Germinal center (tissue), 1 donor: ENCODE results near the gene GHR.

Experiments
- DNase-seq: peaks from one replicate; pipeline ENCODE4 v3.0.0; 2012; ENCODE audit warnings: mixed read lengths, low spot score

Gene GHR

DNA sequence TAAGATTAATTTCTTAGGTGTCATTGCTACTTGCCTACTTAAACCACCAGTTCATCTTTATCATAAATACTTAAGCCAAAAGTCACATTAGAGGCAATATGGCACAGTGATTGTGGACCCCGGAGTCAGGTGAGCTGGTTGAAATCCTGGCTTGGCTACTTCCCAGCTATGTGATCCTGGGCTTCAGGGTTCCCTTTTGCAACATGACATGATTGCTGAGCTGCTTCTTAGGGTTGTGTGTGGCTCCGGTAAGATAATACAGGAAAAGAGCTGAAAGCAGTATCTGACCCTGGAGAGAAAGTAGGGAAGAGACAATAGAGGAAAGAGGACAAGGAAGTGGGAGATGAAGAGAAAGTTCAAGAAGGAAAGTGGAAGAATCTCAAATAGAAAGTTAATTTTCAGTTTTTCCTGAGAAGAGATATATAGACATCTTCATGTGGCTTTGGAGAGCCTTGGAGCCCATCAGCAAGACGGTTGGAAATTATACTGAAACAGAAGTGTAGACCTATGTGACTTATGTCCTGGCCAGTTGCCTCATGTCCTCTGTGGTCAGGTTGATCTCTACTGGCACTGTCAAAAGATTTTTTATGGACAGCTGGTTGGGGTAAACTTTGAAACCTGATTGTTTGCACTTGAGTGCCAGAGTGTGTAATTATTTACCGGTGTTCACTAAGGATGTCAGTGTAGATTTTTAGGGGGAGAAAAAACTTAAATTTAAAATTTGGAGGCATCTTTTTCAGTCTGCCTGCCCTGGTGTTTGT, 93.2 kb downstream of the GHR start:
- no peak for DNase-seq

DNA sequence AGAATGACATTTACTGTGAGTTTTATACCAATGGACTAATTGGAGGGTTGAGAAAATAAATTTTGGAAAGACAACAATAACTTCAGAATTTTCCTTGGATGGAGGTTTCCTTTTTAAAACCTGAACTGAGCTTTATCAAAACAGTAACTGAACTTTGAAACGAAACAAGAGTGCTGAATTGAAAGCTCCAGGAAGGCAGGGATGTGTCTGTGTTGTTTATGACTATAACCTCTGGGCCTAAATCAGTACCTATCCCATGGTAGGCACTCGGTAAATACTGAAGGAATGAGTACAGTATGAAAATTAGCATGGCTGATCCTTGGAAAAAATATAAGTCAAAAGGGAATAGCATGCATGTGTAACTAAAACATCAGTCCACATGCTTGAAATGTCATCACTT, 93.9 kb downstream of the GHR start:
- no peak for DNase-seq

DNA sequence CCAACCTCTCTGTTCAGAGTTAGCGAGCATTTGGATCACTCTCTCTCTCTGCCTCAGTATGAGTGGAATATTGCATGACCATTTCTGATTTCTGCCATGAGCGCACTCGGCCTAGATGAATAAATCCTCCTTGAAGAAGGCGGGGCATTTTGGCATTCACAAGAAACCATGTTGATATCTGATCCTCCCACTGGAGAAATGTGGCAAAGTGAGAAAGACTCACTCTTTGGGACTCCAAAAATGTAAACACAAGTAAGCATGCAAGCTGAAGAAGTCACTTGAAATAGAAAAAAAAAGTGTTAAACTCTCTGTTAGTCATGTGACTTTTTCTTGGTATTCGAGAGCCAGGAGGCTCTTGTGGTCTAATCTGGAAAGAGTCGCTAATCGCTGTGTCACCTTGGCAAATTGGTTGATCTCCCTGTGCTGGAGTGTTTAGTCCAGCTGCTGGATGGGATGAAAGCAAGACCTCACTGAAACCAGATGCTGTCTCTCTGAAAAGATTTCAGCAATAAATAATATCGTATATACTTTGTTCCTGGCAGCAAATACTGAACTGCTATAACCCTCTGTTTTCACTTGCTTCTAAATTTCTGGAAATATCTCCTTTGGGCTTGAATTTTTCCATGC, 95.5 kb downstream of the GHR start:
- DNase-seq = no peak

DNA sequence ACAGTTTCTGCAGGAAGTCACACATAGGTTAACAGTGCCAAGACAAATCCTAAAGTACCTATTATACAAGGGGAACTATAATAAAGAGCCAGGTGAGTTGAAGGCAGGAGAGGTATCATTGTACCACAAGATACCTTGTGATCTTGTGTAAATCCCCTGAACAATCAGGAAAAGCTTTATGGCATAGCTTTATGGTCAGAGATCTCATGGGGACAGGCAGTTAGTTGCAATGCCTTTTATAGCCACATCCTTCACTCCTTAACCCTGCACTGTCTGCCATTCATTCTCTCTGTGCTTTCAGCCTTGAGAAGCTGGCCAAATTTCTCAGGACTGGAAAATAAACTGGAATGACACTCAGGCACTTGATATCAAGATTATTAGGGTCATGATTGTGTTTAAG, 97.0 kb downstream of the GHR start:
- DNase-seq = no peak

DNA sequence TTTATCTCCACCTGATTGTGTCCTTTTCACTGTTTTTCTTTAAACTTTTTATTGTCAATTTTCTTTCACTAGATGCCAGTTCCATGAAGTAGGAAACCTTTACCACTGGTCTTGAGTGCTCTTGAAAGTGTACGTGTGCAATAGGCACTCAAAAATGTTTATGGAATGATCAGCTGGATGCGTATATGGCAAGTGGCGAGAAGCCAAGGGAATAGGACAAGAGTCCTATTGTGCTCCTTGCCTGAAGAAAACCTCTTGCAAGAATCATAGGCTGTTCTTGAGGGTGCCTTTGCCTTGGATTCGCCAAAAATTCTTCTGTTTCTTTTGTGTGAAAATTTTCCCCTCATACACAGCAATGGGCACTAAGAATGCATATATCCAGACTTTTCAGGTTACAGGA, 97.7 kb downstream of the GHR start:
- no peak for DNase-seq

DNA sequence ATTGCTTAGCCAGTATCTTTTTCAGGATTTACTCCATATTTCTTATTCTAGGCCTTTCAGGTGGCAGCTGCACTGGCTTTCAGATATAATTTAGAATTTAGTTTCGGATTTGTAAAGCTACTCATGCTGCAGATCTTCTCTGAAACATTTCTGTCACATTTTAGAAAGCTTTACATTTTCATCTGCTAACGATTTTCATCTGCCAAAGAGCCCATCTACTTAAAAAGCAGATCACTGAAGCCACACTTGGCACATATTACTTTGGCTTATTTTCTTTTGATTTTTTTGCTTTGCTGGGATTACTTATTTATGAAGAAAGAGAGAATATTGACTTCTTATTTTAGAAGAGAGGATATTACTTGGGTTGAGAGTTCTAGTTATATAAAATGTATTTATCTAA, 98.2 kb downstream of the GHR start:
- no peak for DNase-seq

DNA sequence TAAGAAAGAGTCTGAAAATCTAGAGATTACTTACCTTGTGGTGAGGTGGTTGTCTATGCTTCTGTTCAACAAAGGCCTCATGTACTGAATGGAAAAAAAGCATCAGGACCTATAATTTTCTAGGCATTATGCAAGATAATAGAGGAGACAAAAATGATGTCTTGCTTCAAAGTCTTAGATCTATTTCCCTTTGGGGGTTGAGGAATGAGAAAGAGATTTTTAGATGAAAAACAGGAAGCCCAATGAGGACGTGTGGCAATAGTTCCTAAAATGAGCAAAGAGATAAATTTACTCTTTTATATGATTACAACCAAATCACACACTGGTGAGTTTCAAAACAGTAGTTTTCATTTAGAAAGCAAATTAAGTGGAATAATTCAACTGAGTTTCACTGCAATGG, 99.5 kb downstream of the GHR start:
- DNase-seq = no peak

DNA sequence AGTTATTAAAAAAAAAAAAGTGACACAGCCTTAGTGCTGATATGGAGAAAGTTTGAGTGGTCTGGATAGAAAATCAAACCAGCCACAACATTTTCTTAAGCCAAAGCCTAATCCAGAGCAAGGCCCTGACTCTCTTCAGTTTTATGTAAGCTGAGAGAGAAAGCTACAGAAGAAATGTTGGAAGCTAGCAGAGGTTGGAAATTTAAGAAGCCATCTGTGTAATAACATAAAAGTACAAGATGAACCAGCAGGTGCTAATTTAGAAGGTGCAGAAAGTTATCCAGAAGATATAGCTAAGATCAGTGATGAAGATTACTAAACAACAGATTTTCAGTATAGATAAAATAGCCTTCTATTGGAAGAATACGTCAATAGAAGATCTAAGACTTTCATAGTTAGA, 102.9 kb downstream of the GHR start:
- no peak for DNase-seq

DNA sequence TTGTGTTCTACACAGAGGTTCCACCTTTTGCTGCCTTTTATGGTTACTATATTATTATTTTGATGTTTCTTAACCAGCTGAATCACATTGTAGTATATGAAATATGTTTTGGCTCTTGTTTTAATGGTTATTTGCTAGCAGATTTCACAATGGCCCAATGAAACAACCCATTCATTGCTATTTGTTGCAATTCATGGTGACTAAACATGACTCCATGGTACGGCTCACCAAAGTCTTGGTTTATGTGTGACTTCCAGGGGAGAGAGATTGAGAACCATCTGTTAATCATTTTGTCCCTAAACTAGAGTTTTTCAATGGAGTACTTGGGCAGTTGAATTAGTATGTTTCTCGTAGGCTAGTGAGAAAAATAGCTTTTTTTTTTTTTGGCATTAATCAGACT, 108.4 kb downstream of the GHR start:
- DNase-seq = no peak

DNA sequence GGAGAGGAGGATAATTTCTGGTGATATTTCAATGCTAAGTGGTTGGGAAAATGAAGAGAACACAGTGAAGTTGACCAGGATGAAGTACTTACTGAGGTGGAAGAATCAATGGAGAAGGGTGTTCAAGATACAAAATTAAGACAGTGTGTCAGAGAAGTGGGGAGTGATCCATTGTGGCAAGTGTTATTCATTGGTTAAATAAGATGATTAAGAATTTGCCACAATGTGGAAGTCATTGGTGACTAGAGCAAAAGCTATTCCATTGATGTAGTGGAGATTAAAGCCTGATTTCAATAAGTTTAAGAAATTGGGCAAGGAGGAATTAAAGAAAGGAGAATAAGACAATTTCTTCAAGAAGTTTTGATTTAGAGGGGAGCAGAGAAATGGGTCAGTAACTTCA, 118.9 kb downstream of the GHR start:
- no peak for DNase-seq

DNA sequence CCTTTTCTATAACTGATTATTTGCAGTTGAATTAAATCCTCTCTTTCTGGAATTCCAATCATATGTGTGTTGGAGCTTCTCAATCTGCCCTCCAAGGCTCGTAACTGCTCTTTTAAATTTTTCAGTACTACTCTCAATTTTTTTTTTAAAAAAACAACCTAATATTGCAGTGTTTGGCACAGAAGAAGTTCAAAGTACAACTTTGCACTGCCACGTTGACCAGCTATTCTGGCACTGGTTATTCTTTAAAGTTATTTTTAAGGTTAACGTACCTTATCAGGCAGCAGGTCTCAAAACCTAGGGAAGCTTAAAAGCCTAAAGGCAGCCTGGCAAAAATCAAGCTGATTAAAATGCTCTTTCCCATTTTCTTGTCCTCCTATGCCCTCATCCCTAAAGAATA, 120.5 kb downstream of the GHR start:
- DNase-seq = no peak

DNA sequence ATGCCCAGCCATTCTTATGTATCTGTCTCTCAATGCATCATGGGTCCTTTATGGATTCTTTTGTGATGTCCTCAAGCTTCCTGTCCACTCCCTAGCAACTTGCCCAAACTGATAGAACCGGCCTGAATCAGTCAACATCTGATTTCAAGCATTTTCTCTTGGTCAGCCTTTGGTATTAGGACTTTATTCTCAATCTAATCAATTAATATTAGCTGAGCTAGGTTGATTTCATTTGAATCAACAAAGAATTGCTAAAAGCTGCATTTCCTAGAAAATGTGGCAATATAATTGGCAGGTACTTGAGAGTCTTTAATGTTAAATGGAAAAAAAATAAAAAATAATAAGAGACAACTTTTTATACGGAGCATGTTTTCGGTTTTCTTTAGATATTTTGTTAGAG, 121.8 kb downstream of the GHR start:
- no peak for DNase-seq

DNA sequence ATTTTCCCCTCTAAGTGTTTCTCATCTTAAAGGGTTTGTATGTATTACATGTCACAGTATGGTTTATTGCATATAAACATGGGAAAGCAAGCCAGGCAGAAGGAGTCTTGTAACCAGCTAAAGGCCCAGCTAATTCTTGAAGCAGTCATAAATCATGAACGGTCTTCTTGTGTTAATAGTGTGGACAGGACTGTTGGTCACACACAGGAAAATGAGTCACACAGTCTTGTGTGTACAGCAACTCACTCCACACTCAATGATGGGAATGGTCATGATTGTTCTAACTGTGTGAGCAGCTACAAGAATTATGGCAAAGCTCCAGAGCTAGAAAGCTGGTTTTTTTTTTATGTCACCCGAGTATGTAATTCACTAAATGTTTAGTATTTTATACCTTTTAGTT, 123.9 kb downstream of the GHR start:
- DNase-seq = no peak

DNA sequence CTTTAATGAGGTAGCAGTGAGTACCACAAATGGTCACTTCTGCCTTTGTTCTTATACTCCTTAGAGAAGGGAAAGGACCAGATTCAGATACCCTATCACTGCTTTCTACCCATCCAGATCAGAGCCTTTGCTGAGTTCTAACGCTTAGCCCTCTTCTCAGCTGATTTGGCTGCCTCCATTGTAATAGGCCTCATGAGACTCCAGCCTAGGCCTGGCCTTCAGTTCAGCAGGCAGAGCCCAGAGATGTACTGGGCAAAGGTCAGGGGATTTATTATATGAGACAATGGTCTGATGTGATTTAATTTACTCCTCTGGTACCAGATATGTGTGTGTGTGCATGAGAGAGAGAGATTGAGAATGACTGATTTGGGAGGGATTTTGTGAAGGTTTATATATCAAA, 124.7 kb downstream of the GHR start:
- DNase-seq = no peak

DNA sequence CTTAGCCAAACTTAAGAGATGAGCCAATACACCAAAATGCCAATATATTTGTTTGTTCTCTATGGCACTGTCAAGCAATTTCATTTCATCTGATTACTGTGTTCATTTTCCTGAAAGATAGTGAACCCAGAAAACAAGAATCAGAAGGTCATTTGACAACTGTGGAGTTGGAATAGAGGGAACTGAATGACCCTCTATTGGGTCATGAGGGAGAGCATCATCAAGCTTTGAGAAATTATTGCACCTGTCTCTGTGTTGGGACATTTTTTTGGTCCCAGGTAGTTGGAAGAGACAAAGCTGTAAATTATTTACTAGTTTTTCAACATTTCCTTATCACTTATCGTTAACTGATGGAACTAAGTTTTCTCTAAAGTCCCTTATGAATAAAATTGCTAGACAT, 129.4 kb downstream of the GHR start:
- DNase-seq = no peak

DNA sequence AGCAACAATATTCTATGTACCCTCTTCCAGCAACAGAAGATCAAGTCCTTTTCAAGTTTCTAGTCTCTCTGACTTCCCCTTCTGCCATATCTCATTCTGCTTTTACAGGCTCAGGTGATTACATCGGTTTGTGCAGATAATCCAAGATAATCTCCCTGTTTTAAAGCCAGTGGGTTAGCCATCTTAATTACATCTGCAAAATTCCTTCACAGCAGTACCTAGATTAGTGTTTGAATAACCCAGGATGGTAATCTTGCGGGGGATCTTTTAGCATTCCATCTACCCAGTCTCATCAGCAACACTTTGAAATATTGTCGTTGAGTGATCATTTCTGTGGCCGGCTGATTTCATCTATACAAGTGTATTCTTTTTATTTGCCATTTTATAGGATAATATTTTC, 130.2 kb downstream of the GHR start:
- no peak for DNase-seq

DNA sequence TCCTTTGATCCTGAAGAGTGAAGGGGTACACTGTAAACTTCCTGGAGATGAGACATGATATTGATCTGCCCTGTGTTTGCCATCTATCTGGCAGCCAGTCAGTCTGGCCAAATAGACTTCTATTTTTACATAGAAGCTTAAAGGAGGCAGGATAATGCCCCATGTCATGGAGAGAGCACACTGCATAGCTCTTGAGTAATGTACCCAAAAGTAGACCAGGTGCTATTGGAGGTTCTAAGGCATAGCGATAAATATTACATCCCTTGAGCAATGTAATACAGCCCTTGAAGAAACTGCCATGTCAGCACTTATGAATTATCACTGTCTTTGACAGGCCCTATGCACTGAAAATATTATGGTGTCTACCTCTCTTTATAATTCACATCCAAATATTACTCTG, 131.8 kb downstream of the GHR start:
- DNase-seq = no peak

DNA sequence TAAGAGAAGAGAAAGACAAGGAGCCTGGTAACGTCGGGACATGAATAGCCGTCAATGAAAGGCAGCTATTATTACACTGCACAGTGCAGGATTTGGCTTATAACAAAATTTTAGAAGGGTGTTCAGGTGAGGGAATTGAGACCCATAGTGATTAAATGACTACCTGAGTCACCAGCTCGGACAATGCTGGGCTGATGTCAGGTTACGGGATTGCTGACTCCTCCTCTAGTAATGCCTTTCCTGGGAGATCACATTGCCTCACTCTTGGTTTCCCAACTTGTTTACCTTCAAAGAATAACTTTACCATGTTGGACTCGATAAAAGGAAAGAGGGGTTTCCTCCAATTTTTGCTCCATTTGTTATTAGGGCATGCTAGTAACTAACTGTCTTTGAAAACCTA, 132.6 kb downstream of the GHR start:
- no peak for DNase-seq

DNA sequence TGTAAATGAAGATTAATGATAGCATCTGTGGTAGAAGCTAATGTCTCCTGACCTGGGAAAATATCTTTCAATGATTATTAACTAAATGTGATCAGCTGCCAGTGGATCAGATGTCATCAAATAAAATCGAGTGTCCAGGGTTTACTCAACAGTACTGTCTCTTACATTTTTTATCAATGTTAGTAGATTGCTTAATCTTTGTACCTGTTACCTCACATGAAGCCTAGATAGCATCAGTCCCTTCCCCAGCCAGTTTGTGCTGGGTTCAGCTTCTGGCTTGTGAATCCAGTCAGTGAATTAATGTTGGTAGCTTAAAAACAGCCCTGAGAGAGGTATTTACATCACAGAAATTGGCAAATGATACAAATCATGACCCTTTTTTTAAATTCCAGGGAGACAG, 134.4 kb downstream of the GHR start:
- no peak for DNase-seq

DNA sequence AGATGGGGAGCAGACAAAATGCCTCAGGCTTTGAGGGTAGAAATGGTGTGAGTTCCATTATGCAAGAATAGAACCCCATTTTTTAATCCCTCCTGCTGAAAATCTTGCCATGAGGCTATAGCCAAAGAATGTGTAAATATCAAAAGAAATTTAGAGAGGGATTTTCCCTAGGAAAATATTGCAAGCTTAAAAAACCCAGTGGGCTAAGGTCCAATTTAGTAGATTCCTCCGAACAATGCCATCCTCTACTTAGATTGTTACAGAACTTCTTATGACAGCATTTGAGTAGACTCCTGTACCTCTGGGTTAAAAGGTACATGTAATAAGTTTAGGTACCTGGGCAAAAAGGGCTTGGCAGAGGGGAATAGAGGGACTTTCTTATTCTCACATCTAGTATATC, 138.4 kb downstream of the GHR start:
- no peak for DNase-seq

DNA sequence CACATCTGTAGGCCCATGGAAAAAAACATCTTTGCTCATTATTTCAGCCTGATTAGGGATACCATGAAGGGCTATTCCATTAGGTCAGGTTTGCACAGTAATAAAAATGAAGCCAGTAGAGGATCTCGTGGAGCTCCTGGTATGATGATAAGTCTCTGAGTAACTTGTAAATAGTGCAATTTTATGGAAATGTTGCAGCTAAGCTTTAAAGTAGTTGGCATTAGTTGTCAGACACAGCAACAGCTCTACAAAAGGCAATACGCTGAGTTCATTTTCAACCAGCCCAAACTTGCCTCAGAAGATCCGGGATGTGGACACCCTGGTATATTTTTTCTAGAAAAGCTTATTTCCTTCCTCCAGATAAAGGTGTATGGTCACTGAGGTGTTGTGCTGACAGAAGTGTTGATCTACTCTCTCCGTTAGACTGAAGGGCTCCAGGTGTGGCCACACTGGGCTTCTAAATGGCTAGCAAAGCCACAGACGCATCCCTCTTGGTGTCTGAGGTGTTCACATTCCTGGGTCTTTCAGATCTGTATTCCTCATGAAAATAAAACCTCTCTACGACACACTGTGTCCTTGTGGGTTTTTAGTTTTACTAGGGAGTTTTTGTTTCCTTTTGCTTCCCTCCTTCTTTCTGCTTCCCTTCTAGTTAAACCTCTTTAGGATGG, 141.6 kb downstream of the GHR start:
- no peak for DNase-seq

DNA sequence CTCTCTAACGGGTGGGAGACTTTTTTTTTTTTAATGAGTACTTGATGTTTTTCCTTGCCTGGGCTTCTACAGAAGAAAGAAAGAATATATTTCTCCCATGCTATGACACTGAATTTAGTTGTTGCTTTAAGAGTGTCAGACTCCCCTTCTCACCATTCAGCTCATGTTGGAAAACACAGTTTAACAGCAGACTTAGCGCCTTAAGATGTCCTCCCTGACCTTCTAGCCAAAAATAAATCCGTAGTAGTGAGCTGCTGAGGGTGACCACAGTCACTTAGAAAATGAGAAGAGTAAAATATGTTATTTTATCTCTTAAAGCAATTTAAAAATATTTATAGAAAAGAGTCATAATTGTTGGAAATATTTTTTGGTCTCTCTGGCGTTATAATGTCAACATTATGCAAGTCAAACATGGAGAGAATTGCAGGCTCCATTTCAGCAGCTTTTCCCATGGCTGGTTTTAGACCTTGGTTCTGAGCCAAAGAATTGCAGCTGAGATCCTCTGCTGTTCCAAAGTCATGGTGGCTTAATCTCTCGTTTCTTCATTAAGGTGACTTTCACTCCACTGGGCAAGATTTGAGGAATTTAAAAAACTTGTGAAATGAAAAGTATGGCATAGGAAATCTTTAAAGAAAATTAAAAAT, 143.5 kb downstream of the GHR start:
- DNase-seq = no peak

DNA sequence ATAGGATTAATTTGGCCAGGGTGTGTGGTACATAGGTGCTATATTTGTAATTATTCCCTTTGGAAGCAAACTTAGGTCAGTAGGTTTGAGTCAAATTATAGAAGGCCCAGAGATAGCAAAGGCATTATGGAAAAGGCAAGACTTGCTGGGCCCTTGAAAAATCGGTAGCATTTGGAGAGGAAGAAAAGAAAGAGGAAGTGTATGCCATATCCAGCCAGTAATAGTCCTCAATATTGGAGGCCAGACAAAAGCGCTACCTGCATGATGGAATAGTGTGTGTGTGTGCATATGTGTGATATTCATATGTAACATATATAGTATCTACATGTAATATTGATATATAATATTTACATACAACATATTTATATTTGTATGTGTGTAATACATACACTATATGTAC, 146.1 kb downstream of the GHR start:
- DNase-seq = no peak
